Neural cell (in vitro differentiated cells): ENCODE results near the gene AFF3. TPM values are rescaled to one million over a fixed set of nuclear protein-coding genes. Genes with fewer than 3 reads are reported as not detected.

Source experiments
- H2AFZ ChIP-seq: fragments of 200-600, 300-800 bp; sonication (generic), shearing (Covaris generic); 2 replicates; pipeline ENCODE4 v1.6.0; 2014; ENCODE audit warnings: low read depth, mild to moderate bottlenecking, antibody characterized with exemption, low read length, moderate library complexity
- H3F3A ChIP-seq: fragments of 200-600 bp; shearing (Covaris generic); 2 replicates; pipeline ENCODE4 v1.6.1; 2016; ENCODE audit warnings: mild to moderate bottlenecking, moderate library complexity, mixed read lengths, antibody characterized with exemption, low read length; ENCODE audit not compliant: insufficient read depth, poor library complexity, severe bottlenecking
- H3K27ac ChIP-seq: fragments of 200-600, 300-800 bp; sonication (generic), shearing (Covaris generic); 2 replicates; pipeline ENCODE4 v1.5.1; 2014; ENCODE audit warnings: mild to moderate bottlenecking, low read length, moderate library complexity
- H3K27me3 ChIP-seq: fragments of 300-800, 200-600 bp; sonication (generic), shearing (Covaris generic); 2 replicates; pipeline ENCODE4 v1.6.0; 2014; ENCODE audit warnings: mild to moderate bottlenecking, low read depth, low read length, moderate library complexity; ENCODE audit not compliant: insufficient read depth
- H3K36me3 ChIP-seq: fragments of 300-800, 200-600 bp; sonication (generic), shearing (Covaris generic); 2 replicates; pipeline ENCODE4 v1.5.1; 2014; ENCODE audit warnings: mild to moderate bottlenecking, antibody characterized with exemption, low read length, moderate library complexity; ENCODE audit not compliant: insufficient read depth
- H3K4me2 ChIP-seq: fragments of 300-800, 200-600 bp; sonication (generic), shearing (Covaris generic); 2 replicates; pipeline ENCODE4 v1.6.0; 2014; ENCODE audit warnings: mild to moderate bottlenecking, low read length
- H3K4me3 ChIP-seq: fragments of 300-800, 200-600 bp; sonication (generic), shearing (Covaris generic); 2 replicates; pipeline ENCODE4 v1.5.1; 2014; ENCODE audit warnings: mild to moderate bottlenecking, low read length, moderate library complexity
- H3K79me2 ChIP-seq: fragments of 200-600 bp; shearing (Covaris generic); replicated peaks from 2 replicates; pipeline ENCODE4 v1.6.0; 2014; ENCODE audit warnings: mild to moderate bottlenecking, low read length, moderate library complexity; ENCODE audit not compliant: insufficient read depth
- H3K9ac ChIP-seq: fragments of 300-800, 200-600 bp; sonication (generic), shearing (Covaris generic); 2 replicates; pipeline ENCODE4 v1.6.1; 2016; ENCODE audit warnings: mild to moderate bottlenecking, low read length, mixed read lengths
- H3K9me2 ChIP-seq: fragments of 200-600 bp; shearing (Covaris generic); 2 replicates; pipeline ENCODE4 v1.6.1; 2016; ENCODE audit warnings: mild to moderate bottlenecking, low read length, mixed read lengths; ENCODE audit not compliant: insufficient read depth
- H3K9me3 ChIP-seq: fragments of 200-600, 300-800 bp; sonication (generic), shearing (Covaris generic); 2 replicates; pipeline ENCODE4 v1.6.1; 2016; ENCODE audit warnings: mild to moderate bottlenecking, mixed run types, low read length, moderate library complexity, mixed read lengths
- H4K20me1 ChIP-seq: fragments of 200-600 bp; shearing (Covaris generic); 2 replicates; pipeline ENCODE4 v1.6.1; 2016; ENCODE audit warnings: mild to moderate bottlenecking, mixed run types; ENCODE audit not compliant: insufficient read depth
- CTCF ChIP-seq: fragments of 450-650 bp; IDR thresholded peaks from 2 replicates; pipeline ENCODE4 v1.5.1; 2014; ENCODE audit warnings: antibody characterized with exemption, mild to moderate bottlenecking, moderate library complexity; ENCODE audit not compliant: poor library complexity, severe bottlenecking
- EP300 ChIP-seq: fragments of 450-650 bp; conservative IDR thresholded peaks from 2 replicates; pipeline ENCODE4 v1.6.1; 2014; ENCODE audit warnings: antibody characterized with exemption, mild to moderate bottlenecking, moderate library complexity; ENCODE audit not compliant: poor library complexity, severe bottlenecking
- EZH2 ChIP-seq: fragments of 200-600, 300-800 bp; shearing (Covaris generic), sonication (generic); IDR thresholded peaks from 2 replicates; pipeline ENCODE4 v1.6.1; 2014; ENCODE audit warnings: antibody characterized with exemption, low read length, borderline replicate concordance, mild to moderate bottlenecking; ENCODE audit not compliant: insufficient read depth, poor library complexity, severe bottlenecking
- MXI1 ChIP-seq: fragments of 450-650 bp; conservative IDR thresholded peaks from 2 replicates; pipeline ENCODE4 v1.6.1; 2014; ENCODE audit warnings: antibody characterized with exemption, mild to moderate bottlenecking; ENCODE audit not compliant: poor library complexity, severe bottlenecking
- POLR2AphosphoS5 ChIP-seq: IDR thresholded peaks from 2 replicates; pipeline ENCODE4 v1.6.1; 2012
- RAD21 ChIP-seq: fragments of 450-650 bp; conservative IDR thresholded peaks from 2 replicates; pipeline ENCODE4 v1.6.1; 2014; ENCODE audit warnings: antibody characterized with exemption, mild to moderate bottlenecking, moderate library complexity
- REST ChIP-seq: IDR thresholded peaks from 2 replicates; pipeline ENCODE4 v1.6.1; 2012; ENCODE audit warnings: borderline replicate concordance
- SMC3 ChIP-seq: fragments of 450-650 bp; conservative IDR thresholded peaks from 2 replicates; pipeline ENCODE4 v1.6.1; 2014; ENCODE audit warnings: antibody characterized with exemption, mild to moderate bottlenecking, moderate library complexity; ENCODE audit not compliant: poor library complexity
- TAF1 ChIP-seq: IDR thresholded peaks from 2 replicates; pipeline ENCODE4 v1.6.1; 2012; ENCODE audit warnings: low read depth
- polyA plus RNA-seq: library from polyadenylated mRNA; depleted of rRNA; stranded (reverse); fragments of >200 nt; gene quantifications from 2 replicates; pipeline ENCODE4 v1.2.3, GENCODE V29; 2014

AFF3 gene
- polyA plus RNA-seq, 1 donor from 2014 or later, result 5.1 TPM

GRCh38 chr2:99641999-99642398, 500.4 kb downstream of the AFF3 start:
- H3K27ac ChIP-seq, result no peak overlapping the region
- no peak overlapping the region for H3K4me2 ChIP-seq
- H4K20me1 ChIP-seq, result no peaks in the 10 kb centered on the region
- TF ChIP-seq MXI1, result no peak
- TF ChIP-seq CTCF, result no peak
- no peak for TF ChIP-seq POLR2AphosphoS5
- no peak for TF ChIP-seq EZH2
- TF ChIP-seq RAD21, result no peak
- TF ChIP-seq EP300, result no peak
- TF ChIP-seq SMC3, result no peak
- TF ChIP-seq TAF1, result no peak
- H3K9me2 ChIP-seq, result no peaks in the 10 kb centered on the region
- H3K9me3 ChIP-seq, result no peaks in the 10 kb centered on the region
- H3K4me3 ChIP-seq, result no peak overlapping the region
- H3K79me2 ChIP-seq, result no peaks in the 10 kb centered on the region
- H3K27me3 ChIP-seq, result no peaks in the 10 kb centered on the region
- H3K36me3 ChIP-seq, result no peaks in the 10 kb centered on the region
- H3F3A ChIP-seq, result peaks cover 2% of the 10 kb centered on the region
- H3K9ac ChIP-seq, result no peak overlapping the region
- no peak overlapping the region for H2AFZ ChIP-seq

- Histone ChIP-seq H3K4me2 (no peak overlapping the region), H3K36me3 (no peaks in the 10 kb centered on the region), H3K27me3 (no peaks in the 10 kb centered on the region), H2AFZ (no peak overlapping the region), H3K4me3 (no peak overlapping the region), H3K79me2 (no peaks in the 10 kb centered on the region), H3F3A (peaks cover 2% of the 10 kb centered on the region), H3K9me3 (no peaks in the 10 kb centered on the region), H3K9me2 (no peaks in the 10 kb centered on the region), H4K20me1 (no peaks in the 10 kb centered on the region), H3K9ac (no peak overlapping the region), H3K27ac (no peak overlapping the region)
- TF ChIP-seq EZH2, result no peak
- TF ChIP-seq CTCF, result no peak
- TF ChIP-seq TAF1, result no peak
- TF ChIP-seq REST, result no peak
- TF ChIP-seq POLR2AphosphoS5, result no peak
- no peak for TF ChIP-seq RAD21
- TF ChIP-seq SMC3, result no peak
- TF ChIP-seq MXI1, result no peak
- TF ChIP-seq EP300, result no peak
These were observed 501.7 kb downstream of the AFF3 start for GRCh38 chr2:99640635-99641151.
